GM23338 (cell line): ENCODE data around the gene DST. TPM values are rescaled to one million over a fixed set of nuclear protein-coding genes. Genes with fewer than 3 reads are reported as not detected.

ENCODE experiments used
- ATAC-seq: fragments of 200-7000 bp; cut with Tn5 transposase; 3 replicates; pipeline ENCODE4 v1.9.1; 2020
- DNase-seq: peaks from one replicate; pipeline ENCODE4 v3.0.0-alpha.2; 2015; ENCODE audit warnings: low spot score
- H2AFZ ChIP-seq: fragments of 200-600 bp; sonication (generic); 2 replicates; pipeline ENCODE4 v1.8.0; 2016; ENCODE audit warnings: antibody characterized with exemption, mild to moderate bottlenecking, moderate library complexity
- H3F3A ChIP-seq: fragments of 200-600 bp; sonication (generic); replicated peaks from 2 replicates; pipeline ENCODE4 v1.8.0; 2017; ENCODE audit warnings: antibody characterized with exemption, mixed run types, low read depth
- H3K27ac ChIP-seq: fragments of 200-600 bp; sonication (generic); 2 replicates; pipeline ENCODE4 v1.6.1; 2016; ENCODE audit warnings: low read depth
- H3K27me3 ChIP-seq: fragments of 200-600 bp; sonication (generic); 2 replicates; pipeline ENCODE4 v1.8.0; 2016; ENCODE audit warnings: mild to moderate bottlenecking, mixed run types, moderate library complexity; ENCODE audit not compliant: insufficient read depth
- H3K36me3 ChIP-seq: fragments of 200-600 bp; sonication (generic); 2 replicates; pipeline ENCODE4 v1.8.0; 2016; ENCODE audit warnings: mild to moderate bottlenecking; ENCODE audit not compliant: insufficient read depth
- H3K4me1 ChIP-seq: fragments of 200-600 bp; sonication (generic); 2 replicates; pipeline ENCODE4 v1.8.0; 2016; ENCODE audit warnings: mild to moderate bottlenecking, moderate library complexity; ENCODE audit not compliant: insufficient read depth
- H3K4me2 ChIP-seq: fragments of 200-600 bp; sonication (generic); 2 replicates; pipeline ENCODE4 v1.7.1; 2017; ENCODE audit warnings: mixed run types
- H3K4me3 ChIP-seq: fragments of 200-600 bp; sonication (generic); 2 replicates; pipeline ENCODE4 v1.6.1; 2016; ENCODE audit warnings: mixed run types
- H3K79me2 ChIP-seq: fragments of 200-600 bp; sonication (generic); replicated peaks from 2 replicates; pipeline ENCODE4 v1.8.0; 2017; ENCODE audit warnings: mild to moderate bottlenecking; ENCODE audit not compliant: insufficient read depth
- H3K9me2 ChIP-seq: fragments of 200-600 bp; sonication (generic); 2 replicates; pipeline ENCODE4 v1.8.0; 2017; ENCODE audit not compliant: insufficient read depth
- H4K20me1 ChIP-seq: fragments of 200-600 bp; sonication (generic); replicated peaks from 2 replicates; pipeline ENCODE4 v1.8.0; 2017; ENCODE audit warnings: mild to moderate bottlenecking; ENCODE audit not compliant: insufficient read depth
- H3K27ac Mint-ChIP-seq: 2 replicates; pipeline ENCODE4 v1.8.0; 2020; ENCODE audit warnings: inconsistent platforms, mild to moderate bottlenecking, moderate library complexity, mixed read lengths
- H3K27me3 Mint-ChIP-seq: 3 replicates; pipeline ENCODE4 v1.8.0; 2022; ENCODE audit warnings: low read depth, mild to moderate bottlenecking, moderate library complexity, mixed read lengths, inconsistent platforms; ENCODE audit not compliant: insufficient read depth, poor library complexity
- H3K36me3 Mint-ChIP-seq: 3 replicates; pipeline ENCODE4 v1.8.0; 2021; ENCODE audit warnings: low read depth, mild to moderate bottlenecking, inconsistent platforms, moderate library complexity, mixed read lengths
- H3K4me1 Mint-ChIP-seq: 3 replicates; pipeline ENCODE4 v1.8.0; 2020; ENCODE audit warnings: mild to moderate bottlenecking, inconsistent platforms, mixed read lengths
- H3K4me3 Mint-ChIP-seq: 3 replicates; pipeline ENCODE4 v1.8.0; 2021; ENCODE audit warnings: moderate library complexity, mild to moderate bottlenecking, inconsistent platforms, mixed read lengths
- H3K9me3 Mint-ChIP-seq: 3 replicates; pipeline ENCODE4 v1.8.0; 2020; ENCODE audit warnings: moderate library complexity, mild to moderate bottlenecking, inconsistent platforms, mixed read lengths
- CREB1 ChIP-seq: fragments of 250-450 bp; sonication (Bioruptor Pico); IDR thresholded peaks from 2 replicates; pipeline ENCODE4 v1.5.0; 2020; ENCODE audit warnings: low read depth, mild to moderate bottlenecking, moderate library complexity
- ETS1 ChIP-seq: IDR thresholded peaks from 2 replicates; pipeline ENCODE4 v1.6.1; 2016; ENCODE audit warnings: antibody characterized with exemption
- EZH2 ChIP-seq: fragments of 200-600 bp; sonication (generic); IDR thresholded peaks from one replicate; pipeline ENCODE4 v1.8.0; 2017; ENCODE audit warnings: antibody characterized with exemption, mild to moderate bottlenecking, low read depth; ENCODE audit not compliant: unreplicated experiment
- EZH2phosphoT487 ChIP-seq: fragments of 200-600 bp; sonication (generic); IDR thresholded peaks from one replicate; pipeline ENCODE4 v1.8.1; 2018; ENCODE audit warnings: antibody characterized with exemption; ENCODE audit not compliant: unreplicated experiment
- JUNB ChIP-seq: IDR thresholded peaks from one replicate; pipeline ENCODE4 v1.6.1; 2016; ENCODE audit warnings: antibody characterized with exemption; ENCODE audit not compliant: unreplicated experiment
- NANOG ChIP-seq: IDR thresholded peaks from 2 replicates; pipeline ENCODE4 v1.6.1; 2016; ENCODE audit warnings: antibody characterized with exemption, borderline replicate concordance
- POLR2AphosphoS5 ChIP-seq: IDR thresholded peaks from 2 replicates; pipeline ENCODE4 v1.6.1; 2016; ENCODE audit warnings: antibody characterized with exemption, low read depth
- REST ChIP-seq: IDR thresholded peaks from one replicate; pipeline ENCODE4 v1.6.1; 2018; ENCODE audit warnings: antibody characterized with exemption; ENCODE audit not compliant: unreplicated experiment
- STAT1 ChIP-seq: IDR thresholded peaks from one replicate; pipeline ENCODE4 v1.6.1; 2016; ENCODE audit warnings: antibody characterized with exemption; ENCODE audit not compliant: unreplicated experiment
- ZNF114 ChIP-seq: fragments of 250-450 bp; sonication (Bioruptor Pico); IDR thresholded peaks from 2 replicates; pipeline ENCODE4 v1.5.0; 2020; ENCODE audit warnings: mild to moderate bottlenecking, moderate library complexity
- ZNF331 ChIP-seq: fragments of 250-450 bp; sonication (Bioruptor Pico); IDR thresholded peaks from 2 replicates; pipeline ENCODE4 v1.5.0; 2020; ENCODE audit warnings: low read depth, mild to moderate bottlenecking, moderate library complexity
- polyA plus RNA-seq: library from polyadenylated mRNA; unstranded; fragments of >200 nt; fragmentation: Nextera tagmentation; extraction: Ambion mirVana; gene quantifications from 2 replicates; pipeline ENCODE4 v1.2.1, GENCODE V29; 2016
- total RNA-seq: library from RNA; depleted of rRNA; stranded (reverse); fragments of >200 nt; shearing (Covaris generic); gene quantifications from 2 replicates; pipeline ENCODE4 v1.2.3, GENCODE V29; 2014
- TF ChIP-seq, protein P1 (sequence below): fragments of 250-450 bp; sonication (Bioruptor Pico); IDR thresholded peaks from 2 replicates; pipeline ENCODE4 v1.5.0; 2020; ENCODE audit warnings: mild to moderate bottlenecking, moderate library complexity
- TF ChIP-seq, protein P2 (sequence below), 2 experiments: fragments of 200-600 bp in 1 of 2; sonication (generic) in 1 of 2; conservative IDR thresholded peaks; 2 replicates each; pipeline versions ENCODE4 v1.5.1 to v1.6.1; 2016 to 2017; ENCODE audit warnings: antibody characterized with exemption in 2 of 2, low read depth in 2 of 2, mild to moderate bottlenecking in 2 of 2, moderate library complexity in 1 of 2

The DST gene
- total and polyA plus RNA-seq, 2 experiments from 2014 or later: 88.7 to 188 TPM

GRCh38 chr6:56435326-56435725 is 207.4 kb downstream of the DST start:
- Histone ChIP-seq H3F3A (no peaks in the 10 kb centered on the region), H3K27ac (no peak overlapping the region), H3K4me2 (no peak overlapping the region), H4K20me1 (no peaks in the 10 kb centered on the region), H3K79me2 (no peaks in the 10 kb centered on the region), H3K4me1 (no peaks in the 10 kb centered on the region), H3K4me3 (no peak overlapping the region), H3K36me3 (no peaks in the 10 kb centered on the region), H2AFZ (no peak overlapping the region), H3K27me3 (no peaks in the 10 kb centered on the region), H3K9me2 (no peaks in the 10 kb centered on the region)
- Mint-ChIP-seq H3K4me1 (no peaks in the 10 kb centered on the region), H3K9me3 (peaks cover 28% of the 10 kb centered on the region), H3K4me3 (no peak overlapping the region), H3K36me3 (peaks cover 8% of the 10 kb centered on the region; the same call in 2 of the 3 replicates), H3K27me3 (peaks cover 5% of the 10 kb centered on the region), H3K27ac (no peak overlapping the region)
- ATAC-seq (no peak), DNase-seq (no peak)
- TF ChIP-seq REST (no peak), ZNF331 (CRISPR knock-in tag) (no peak), ETS1 (no peak), EZH2 (no peak), NANOG (no peak), CREB1 (CRISPR knock-in tag) (no peak), JUNB (no peak), POLR2AphosphoS5 (no peak), ZNF114 (CRISPR knock-in tag) (no peak), EZH2phosphoT487 (no peak), STAT1 (no peak)
- TF ChIP-seq, protein P1, sequence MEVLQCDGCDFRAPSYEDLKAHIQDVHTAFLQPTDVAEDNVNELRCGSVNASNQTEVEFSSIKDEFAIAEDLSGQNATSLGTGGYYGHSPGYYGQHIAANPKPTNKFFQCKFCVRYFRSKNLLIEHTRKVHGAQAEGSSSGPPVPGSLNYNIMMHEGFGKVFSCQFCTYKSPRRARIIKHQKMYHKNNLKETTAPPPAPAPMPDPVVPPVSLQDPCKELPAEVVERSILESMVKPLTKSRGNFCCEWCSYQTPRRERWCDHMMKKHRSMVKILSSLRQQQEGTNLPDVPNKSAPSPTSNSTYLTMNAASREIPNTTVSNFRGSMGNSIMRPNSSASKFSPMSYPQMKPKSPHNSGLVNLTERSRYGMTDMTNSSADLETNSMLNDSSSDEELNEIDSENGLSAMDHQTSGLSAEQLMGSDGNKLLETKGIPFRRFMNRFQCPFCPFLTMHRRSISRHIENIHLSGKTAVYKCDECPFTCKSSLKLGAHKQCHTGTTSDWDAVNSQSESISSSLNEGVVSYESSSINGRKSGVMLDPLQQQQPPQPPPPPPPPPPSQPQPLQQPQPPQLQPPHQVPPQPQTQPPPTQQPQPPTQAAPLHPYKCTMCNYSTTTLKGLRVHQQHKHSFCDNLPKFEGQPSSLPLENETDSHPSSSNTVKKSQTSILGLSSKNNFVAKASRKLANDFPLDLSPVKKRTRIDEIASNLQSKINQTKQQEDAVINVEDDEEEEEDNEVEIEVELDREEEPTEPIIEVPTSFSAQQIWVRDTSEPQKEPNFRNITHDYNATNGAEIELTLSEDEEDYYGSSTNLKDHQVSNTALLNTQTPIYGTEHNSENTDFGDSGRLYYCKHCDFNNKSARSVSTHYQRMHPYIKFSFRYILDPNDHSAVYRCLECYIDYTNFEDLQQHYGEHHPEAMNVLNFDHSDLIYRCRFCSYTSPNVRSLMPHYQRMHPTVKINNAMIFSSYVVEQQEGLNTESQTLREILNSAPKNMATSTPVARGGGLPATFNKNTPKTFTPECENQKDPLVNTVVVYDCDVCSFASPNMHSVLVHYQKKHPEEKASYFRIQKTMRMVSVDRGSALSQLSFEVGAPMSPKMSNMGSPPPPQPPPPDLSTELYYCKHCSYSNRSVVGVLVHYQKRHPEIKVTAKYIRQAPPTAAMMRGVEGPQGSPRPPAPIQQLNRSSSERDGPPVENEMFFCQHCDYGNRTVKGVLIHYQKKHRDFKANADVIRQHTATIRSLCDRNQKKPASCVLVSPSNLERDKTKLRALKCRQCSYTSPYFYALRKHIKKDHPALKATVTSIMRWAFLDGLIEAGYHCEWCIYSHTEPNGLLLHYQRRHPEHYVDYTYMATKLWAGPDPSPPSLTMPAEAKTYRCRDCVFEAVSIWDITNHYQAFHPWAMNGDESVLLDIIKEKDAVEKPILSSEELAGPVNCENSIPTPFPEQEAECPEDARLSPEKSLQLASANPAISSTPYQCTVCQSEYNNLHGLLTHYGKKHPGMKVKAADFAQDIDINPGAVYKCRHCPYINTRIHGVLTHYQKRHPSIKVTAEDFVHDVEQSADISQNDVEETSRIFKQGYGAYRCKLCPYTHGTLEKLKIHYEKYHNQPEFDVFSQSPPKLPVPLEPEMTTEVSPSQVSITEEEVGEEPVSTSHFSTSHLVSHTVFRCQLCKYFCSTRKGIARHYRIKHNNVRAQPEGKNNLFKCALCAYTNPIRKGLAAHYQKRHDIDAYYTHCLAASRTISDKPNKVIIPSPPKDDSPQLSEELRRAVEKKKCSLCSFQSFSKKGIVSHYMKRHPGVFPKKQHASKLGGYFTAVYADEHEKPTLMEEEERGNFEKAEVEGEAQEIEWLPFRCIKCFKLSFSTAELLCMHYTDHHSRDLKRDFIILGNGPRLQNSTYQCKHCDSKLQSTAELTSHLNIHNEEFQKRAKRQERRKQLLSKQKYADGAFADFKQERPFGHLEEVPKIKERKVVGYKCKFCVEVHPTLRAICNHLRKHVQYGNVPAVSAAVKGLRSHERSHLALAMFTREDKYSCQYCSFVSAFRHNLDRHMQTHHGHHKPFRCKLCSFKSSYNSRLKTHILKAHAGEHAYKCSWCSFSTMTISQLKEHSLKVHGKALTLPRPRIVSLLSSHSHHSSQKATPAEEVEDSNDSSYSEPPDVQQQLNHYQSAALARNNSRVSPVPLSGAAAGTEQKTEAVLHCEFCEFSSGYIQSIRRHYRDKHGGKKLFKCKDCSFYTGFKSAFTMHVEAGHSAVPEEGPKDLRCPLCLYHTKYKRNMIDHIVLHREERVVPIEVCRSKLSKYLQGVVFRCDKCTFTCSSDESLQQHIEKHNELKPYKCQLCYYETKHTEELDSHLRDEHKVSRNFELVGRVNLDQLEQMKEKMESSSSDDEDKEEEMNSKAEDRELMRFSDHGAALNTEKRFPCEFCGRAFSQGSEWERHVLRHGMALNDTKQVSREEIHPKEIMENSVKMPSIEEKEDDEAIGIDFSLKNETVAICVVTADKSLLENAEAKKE: no peak
- TF ChIP-seq, protein P2, sequence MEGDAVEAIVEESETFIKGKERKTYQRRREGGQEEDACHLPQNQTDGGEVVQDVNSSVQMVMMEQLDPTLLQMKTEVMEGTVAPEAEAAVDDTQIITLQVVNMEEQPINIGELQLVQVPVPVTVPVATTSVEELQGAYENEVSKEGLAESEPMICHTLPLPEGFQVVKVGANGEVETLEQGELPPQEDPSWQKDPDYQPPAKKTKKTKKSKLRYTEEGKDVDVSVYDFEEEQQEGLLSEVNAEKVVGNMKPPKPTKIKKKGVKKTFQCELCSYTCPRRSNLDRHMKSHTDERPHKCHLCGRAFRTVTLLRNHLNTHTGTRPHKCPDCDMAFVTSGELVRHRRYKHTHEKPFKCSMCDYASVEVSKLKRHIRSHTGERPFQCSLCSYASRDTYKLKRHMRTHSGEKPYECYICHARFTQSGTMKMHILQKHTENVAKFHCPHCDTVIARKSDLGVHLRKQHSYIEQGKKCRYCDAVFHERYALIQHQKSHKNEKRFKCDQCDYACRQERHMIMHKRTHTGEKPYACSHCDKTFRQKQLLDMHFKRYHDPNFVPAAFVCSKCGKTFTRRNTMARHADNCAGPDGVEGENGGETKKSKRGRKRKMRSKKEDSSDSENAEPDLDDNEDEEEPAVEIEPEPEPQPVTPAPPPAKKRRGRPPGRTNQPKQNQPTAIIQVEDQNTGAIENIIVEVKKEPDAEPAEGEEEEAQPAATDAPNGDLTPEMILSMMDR (conservative IDR thresholded peaks at IDR 0.05; ENCODE audit: low read depth in 2 of 2): no peak
